HG03045 (cell line): ENCODE results near the gene EPS15.
"Not testable (repeated sequence)": the region's sequence is repeated elsewhere in the genome, so short reads cannot be mapped to it uniquely, and the experiment has no call there.

Source experiments
- ATAC-seq: cut with Tn5 transposase; IDR thresholded peaks from one replicate; pipeline ENCODE4 v1.9.1; 2021; ENCODE audit warnings: mild to moderate bottlenecking, moderate library complexity; ENCODE audit not compliant: unreplicated experiment

Gene EPS15

DNA sequence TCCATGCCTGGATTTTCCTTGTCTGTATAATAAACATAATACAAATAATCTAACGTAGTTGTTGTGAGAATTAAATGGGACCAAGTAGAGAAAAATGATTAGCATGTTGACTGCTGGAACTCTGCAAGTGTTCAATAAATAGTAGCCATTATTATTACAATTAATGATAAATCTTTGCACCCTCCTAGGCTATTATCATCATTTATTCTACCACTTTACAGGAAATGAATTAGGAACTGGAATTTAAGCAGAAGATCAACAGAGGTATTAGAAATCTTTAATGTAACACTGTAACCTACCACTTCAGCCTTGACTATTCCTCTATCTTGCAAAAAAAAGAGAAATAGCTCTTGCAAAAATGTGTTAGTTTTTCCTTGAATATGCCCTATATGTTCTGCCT lies 126.8 kb downstream of the EPS15 start:
- no peak for ATAC-seq

DNA sequence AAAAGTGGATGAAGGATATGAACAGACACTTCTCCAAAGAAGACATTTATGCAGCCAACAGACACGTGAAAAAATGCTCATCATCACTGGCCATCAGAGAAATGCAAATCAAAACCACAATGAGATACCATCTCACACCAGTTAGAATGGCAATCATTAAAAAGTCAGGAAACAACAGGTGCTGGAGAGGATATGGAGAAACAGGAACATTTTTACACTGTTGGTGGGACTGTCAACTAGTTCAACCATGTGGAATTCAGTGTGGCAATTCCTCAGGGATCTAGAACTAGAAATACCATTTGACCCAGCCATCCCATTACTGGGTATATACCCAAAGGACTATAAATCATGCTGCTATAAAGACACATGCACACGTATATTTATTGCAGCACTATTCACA lies 128.4 kb downstream of the EPS15 start:
- ATAC-seq: not testable (repeated sequence)

DNA sequence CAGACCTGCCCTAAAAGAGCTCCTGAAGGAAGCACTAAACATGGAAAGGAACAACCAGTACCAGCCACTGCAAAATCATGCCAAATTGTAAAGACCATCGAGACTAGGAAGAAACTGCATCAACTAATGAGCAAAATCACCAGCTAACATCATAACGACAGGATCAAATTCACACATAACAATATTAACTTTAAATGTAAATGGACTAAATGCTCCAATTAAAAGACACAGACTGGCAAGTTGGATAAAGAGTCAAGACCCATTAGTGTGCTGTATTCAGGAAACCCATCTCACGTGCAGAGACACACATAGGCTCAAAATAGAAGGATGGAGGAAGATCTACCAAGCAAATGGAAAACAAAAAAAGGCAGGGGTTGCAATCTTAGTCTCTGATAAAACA lies 131.8 kb downstream of the EPS15 start:
- ATAC-seq: not testable (repeated sequence)

DNA sequence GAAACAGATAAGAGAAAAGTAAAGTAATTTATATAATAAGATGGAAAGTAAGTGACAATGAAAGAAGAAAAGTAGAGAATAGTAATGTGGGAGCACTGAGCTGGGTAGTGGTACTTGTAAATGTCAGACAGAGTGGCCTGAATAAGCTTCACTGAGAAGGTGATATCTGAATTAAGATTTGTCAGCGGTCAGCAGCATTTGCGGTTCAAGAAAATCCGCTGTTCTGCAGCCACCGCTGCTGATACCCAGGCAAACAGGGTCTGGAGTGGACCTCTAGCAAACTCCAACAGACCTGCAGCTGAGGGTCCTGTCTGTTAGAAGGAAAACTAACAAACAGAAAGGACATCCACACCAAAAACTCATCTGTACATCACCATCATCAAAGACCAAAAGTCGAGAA lies 132.8 kb downstream of the EPS15 start:
- ATAC-seq: not testable (repeated sequence)

DNA sequence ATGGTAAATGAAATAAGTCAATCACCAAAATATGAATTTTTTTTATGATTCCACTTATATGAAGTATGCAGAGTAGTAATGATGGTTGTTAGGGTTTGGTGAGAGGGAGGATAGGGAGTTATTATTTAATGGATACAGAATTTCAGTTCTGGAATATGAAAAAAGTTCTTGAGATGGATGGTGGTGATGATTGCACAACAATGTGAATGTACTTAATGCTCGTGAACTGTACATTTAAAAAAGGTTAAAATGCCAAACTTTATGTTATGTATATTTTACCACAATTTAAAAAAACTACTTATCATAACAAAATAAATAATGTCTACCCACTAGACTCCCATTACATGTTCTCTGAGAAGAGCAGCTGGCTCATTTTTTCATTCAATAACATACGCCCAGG lies 133.3 kb downstream of the EPS15 start:
- ATAC-seq: no peak

DNA sequence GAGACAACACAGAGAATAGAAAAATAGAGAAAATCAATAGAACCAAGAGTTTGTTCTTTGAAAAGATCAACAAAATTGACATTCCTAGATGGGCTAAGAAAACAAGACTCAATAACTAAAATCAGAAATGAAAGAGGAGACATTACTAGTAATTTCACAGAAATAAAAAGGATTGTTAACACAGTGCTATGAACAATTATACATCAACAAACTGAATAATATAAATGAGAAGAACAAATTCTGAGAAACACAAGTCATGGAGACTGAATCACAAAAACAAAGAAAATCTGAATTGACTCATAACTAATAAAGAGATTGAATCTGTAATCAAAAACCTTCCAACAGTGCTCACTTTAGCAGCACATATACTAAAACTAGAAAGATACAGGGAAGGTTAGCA lies 137.1 kb downstream of the EPS15 start:
- ATAC-seq: no peak

DNA sequence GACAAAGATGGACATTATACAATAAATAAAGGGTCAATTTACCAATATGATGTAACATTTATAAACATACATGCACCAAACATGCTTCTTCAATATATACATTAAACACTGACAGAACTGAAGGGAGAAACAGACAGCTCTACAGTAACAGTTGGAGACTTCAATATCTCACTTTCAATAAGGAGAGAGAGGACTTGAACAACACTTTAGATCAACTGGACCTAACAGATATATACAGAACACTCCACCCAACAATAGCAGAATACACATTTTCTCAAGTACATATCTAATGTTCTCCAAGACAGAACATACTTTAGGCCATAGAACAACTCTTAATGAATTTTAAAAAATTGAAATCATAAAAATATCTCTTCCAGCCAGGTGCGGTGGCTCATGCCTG lies 138.1 kb downstream of the EPS15 start:
- no peak for ATAC-seq

DNA sequence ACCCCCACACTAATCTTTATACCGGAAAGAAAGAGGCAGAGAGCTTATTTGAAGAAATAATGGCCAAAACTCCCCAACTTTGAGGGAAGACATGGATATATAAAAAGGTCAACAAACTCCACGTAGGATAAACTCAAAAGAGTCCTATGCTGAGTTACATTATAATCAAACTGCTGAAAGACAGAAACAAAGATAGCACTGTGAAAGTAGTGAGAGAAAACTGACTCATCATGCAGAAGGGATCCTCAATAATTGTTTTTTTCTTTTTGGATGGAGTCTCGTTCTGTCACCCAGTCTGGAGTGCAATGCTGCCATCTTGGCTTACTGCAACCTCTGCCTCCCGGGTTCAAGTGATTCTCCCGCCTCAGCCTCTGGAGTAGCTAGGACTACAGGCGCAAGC lies 140.2 kb downstream of the EPS15 start:
- ATAC-seq: no peak

DNA sequence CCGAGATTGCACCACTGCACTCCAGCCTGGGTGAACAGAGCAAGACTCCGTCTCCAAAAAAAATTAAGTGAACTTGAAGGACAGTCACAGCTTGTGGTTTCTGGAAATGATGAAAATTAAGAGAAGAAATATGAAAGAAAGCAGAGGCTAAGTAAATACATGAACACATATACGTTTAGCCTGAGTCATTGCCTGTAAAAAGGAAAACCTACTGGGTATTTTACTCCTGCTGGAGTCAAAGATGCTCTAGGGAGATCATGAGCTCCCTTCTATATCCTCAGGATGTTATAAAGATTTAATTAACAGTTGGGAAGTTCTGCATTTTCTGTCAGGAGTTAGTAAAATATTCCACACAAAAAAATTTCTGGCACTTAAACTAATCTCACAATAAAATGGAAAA lies 145.2 kb downstream of the EPS15 start:
- ATAC-seq: no peak

DNA sequence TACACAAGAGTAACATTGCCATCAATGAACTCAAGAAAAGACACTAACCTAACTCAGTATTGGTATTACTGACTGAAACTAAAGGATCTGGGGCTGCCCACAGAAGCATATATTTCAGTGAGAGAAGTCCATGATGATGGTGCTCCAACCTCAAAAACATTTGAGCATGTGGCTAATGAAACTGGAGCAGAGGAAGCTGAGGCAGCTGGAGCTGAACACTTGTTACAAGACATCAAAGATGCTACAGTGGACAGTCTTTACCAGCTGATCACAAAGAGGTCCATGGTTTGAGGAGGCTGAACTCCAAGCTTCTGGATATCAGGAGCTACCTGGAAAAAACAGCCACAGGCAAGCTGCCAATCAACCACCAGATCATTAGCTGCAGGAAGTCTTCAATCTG lies 146.5 kb downstream of the EPS15 start:
- ATAC-seq: no peak

DNA sequence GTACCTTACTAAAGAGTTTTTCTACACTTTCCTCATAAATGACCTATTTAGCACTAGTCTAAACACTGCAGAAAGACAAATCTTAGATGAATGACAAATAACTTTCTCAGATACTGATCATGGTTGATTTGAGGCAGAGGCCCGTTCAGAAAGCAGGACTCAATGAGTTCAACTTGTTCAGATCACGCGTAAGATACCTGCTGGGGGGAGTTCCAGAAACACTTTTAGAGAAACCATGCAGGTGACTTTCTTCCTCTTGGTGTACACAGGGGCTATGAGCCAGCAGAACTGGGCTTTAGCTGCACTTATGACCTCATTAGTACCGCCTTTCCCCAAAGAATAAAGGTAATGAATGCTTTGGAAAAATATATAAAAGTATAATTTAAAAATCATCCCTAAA lies 149.9 kb downstream of the EPS15 start:
- no peak for ATAC-seq

DNA sequence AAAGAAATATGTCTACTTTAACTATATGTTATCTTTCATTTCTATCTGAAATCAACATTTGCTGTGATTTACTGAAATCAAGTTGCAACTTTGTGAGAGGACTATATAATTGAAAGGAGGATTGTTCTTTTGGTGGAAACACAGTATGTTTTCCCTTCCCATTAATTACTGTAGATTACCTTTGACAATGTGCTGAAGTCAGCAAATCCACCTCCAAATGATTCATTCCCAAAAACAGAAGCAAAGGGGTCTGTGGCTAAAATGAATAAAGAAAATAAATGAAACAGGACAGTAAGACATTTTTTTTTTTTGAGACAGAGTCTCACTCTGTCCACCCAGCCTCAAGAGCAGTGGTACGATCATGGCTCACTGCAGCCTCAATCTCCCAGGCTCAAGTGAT lies 153.3 kb downstream of the EPS15 start:
- ATAC-seq: no peak

DNA sequence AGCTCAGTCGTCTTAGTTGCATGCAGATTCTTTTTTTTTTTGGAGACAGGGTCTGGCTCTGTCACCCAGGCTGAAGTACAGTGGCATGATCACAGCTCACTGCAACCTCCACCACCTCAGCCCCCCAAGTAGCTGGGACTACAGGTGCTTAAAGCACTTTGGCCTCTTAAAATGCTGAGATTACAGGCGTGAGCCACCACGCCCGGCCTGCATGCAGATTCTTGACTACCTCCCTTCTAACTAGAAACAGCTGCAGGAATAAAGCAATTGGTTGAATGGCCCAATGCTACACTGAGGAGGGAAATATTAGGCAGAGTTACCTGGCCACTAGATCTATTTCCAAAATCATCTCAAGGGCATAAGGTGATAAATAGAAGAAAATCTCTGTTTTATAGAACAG lies 159.2 kb downstream of the EPS15 start:
- ATAC-seq: no peak

DNA sequence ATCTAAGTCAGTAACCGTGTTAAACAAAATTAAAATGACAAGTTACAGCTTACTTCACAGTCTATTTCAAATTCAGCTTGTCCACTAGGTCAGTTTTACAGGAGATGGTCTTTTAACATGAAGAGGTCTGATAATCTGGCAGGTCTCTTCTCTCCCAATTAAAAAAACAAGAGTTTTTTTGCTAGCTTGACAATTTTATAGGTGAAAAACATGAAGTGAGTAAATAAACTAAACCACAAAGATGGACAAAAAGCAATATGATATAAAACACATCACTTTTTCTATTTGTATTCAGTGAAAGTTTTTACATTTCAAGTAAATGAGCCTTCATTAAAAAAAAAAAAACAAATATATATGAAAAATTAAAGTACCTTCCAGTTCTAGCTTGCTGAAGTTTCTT lies 163.7 kb downstream of the EPS15 start:
- ATAC-seq: no peak

DNA sequence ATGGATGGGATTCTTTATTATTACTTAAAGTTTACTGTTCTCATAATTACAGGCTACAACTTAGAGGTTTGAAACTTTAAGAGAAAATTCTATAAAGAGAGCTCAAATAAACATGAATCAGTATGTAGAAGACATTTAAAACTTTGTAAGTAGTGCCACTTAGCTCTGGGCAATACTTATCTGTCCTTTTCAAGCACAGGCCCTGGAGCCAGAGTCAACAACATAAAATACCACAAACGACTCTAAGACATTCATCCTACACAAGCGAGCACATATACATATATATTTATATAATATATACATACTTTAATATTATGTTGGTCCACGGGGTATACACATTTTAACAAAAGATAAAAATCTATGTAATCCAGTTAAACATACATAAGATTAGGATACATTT lies 164.7 kb downstream of the EPS15 start:
- no peak for ATAC-seq

DNA sequence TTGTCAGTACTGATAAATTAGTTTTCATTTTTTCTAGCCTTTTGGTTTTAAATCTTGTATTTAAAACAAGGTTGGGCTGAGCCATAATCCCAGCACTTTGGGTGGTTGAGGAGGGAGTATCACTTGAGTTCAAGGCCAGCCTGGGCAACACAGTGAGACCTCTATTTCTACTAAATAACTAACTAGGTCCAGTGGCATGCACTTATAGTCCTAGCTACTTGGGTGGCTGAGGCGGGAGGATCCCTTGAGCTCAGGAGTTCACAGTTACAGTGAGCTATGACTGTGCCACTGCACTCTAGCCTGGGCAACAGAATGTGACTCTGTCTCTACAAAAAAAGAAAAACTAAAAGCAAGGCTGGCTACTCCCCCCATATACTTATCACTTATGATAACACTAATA lies 167.2 kb downstream of the EPS15 start:
- ATAC-seq: no peak

DNA sequence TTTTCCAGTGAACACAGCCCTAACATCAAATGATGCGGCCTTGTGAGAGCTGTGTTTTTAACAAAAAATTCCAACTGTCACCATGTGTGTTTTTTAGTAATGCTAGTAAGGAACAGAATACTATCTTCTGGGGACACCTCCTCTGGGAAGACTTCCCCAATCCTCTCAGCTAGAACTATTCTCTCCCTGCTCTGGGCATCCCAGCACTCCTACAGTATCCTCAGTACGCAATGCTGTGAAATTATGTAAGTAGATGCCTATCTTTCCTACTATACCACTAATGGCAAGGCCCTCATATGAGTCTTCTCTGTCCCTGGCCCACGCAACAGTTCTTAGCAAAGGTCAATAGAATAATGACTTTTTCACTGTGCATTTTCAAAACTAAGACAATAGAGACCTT lies 169.2 kb downstream of the EPS15 start:
- no peak for ATAC-seq

DNA sequence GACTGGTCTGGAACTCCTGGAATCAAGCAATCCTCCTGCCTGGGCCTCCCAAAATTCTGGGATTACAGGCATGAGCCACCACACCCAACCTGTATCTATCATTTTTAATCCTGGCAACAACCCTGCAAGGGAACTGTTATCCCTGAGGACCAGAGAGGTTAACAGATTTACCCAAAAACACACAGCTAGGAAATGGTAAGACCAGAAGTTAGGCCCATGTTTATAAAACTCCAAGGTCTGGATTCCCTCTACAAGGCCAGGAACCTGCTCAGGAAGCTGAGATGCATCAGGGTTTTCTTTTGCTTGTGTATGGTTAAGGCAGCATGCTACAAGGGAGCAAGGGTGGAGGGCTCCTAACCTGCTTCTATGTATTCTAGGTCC lies 170.9 kb downstream of the EPS15 start:
- ATAC-seq: no peak

DNA sequence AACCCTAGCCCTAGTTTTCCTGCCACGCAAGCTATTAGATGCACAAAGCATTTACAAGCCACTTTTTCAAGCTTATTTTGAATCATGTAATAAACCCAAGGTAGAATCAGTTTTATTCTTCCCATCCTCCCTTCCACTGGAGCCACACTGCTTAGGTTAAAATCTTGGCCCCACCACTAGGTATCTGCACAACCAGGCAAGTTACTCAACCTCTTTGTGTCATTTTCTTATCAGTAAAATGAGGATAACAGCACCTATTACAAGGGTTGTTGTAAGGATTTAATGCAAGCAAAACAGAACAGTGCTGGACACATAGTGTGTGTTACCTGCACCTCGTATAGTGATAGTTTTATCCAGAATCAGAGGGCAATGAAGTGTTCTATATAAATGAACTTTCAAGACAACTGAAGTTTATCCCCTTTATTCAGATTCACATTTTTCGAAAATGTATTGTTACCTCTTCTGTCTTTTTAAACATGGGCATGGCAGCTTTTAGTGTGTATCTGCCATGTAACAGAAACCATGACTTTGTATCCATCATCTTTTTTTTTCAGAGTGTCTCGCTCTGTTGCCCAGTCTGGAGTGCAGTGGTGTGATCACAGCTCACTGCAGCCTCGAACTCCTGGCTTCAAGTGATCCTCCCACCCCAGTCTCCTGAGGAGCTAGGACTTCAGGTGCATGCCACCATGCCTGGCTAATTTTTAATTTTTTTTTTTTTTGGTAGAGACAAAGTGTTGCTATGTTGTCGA lies 171.5 kb downstream of the EPS15 start:
- ATAC-seq: no peak

DNA sequence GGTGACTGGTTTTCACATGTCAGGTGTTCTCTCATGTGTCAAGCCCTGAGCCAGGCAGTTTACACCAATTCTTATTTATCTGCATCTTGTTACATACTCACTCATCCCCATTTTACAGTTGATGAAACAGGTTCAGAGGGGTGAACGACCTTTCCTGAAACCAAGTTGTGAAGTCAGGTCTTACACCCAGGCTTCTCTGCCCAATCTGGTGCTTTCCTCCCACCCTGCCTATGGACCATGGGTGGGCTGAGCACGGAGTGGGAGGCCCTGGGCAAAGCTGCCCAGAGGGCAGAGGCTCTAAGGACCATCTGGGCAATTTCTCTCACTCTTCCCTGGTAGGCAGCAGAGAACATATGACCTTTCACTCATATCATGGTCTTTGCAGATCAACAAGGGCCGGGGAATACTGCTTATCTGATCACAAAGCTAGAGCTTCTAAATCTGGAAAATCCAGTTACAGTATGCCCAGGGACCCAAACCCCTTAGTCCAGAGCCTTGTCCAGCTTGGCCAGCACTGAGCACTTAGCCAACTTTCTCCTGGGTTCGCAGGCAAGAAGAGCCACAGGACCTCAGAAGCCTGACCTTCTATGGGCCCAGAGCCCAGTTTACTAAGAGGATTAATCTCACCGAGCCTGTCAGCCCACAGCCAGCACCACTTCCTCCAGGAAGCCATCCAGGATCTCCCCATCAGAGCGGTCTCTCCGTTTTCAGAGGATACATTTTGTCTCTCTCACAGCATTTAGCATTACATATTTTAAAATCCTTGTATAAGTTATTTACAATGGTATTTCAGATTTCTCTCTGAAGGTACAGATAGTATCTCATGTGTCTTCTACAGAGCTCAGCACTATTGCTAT lies 172.8 kb downstream of the EPS15 start:
- ATAC-seq: no peak

DNA sequence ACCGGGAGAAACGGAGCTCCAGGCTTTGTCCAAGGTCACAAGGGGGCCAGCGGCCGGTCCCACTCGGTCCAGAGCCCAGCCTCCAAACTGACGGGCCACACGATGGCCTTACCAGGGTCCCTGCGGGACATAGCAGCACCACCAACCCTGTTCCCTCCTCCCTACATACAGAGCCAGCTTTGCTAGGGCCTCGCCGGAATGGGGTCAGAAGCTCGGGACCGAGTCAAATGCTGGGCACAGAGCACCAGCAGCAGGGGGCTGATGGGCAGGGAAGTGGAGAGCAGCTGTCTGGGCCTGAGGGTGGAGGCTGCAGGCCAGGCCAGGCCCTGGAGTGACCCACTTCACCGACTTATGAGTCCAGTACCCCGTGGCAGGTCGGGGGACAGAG lies 173.8 kb downstream of the EPS15 start:
- no peak for ATAC-seq

DNA sequence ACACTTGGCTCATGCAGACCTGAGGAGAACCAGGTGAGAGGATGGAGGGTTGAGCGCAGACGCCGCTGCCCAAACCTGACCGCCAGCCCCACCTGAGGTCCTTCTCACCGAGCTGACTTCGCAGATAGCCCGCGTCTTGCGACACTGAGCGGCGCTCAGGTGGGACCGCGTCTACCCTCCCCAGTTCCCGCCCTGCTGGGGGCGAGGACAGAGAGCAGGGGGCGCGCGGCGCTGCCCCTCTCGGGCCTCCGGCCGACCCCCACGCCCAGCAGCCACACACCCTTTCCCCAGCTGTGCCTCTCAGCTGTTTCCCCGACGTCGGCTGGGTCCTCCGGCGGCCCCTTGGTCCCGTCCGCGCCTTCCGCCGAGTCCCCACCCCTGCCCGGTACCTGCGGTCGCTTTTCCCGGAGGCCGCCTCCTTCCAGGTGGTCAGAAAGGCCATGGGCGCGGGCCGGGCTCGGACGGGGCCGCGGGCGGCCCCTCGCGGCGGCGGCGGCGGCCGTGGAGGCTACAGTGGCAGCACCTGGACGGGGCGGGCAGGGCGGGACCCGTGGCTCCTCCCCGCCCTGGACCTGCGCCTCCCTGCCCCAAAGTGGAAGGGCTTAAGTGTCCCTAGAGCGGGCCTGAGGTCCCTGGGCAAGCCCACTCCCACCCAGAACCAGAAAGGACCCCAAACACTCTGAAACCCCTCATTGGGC lies 174.3 kb downstream of the EPS15 start:
- no peak for ATAC-seq
